ENCODE measurements around the gene GSG1L. TPM values are rescaled to one million over a fixed set of nuclear protein-coding genes. Genes with fewer than 3 reads are reported as not detected.

Gene GSG1L
- total and polyA plus RNA-seq, 2 donors, result 0.07 TPM; not detected in 1

GRCh38 chr16:28093385-28093725 is 29.8 kb upstream of the GSG1L start:
- Histone ChIP-seq H3K27me3 (ENCODE audit: control insufficient read depth in 2 of 2, insufficient read depth in 1 of 2, low read length in 1 of 2) (no peaks in the 10 kb centered on the region), H3K4me3 (ENCODE audit: low read length in 2 of 2) (no peak overlapping the region), H3K4me1 (ENCODE audit: control insufficient read depth in 2 of 2, insufficient read depth in 2 of 2, low read length in 2 of 2) (no peaks in the 10 kb centered on the region), H3K36me3 (ENCODE audit: control insufficient read depth in 2 of 2, insufficient read depth in 2 of 2, low read length in 1 of 2) (peaks cover 10 to 17% of the 10 kb centered on the region in 2 donors), H3K9me3 (ENCODE audit: control insufficient read depth in 2 of 2, insufficient read depth in 1 of 2, low read length in 1 of 2) (no peaks in the 10 kb centered on the region), H3K27ac (ENCODE audit: low read depth in 1 of 2, low read length in 1 of 2) (no peak overlapping the region)
- DNase-seq (ENCODE audit: low read depth in 6 of 9, low spot score in 9 of 9), result no peak
- 95% methylated on average over 5 of the region's 5 CpGs for WGBS

GRCh38 chr16:28092721-28093384 is 29.3 kb upstream of the GSG1L start:
- WGBS, result 97% methylated on average over 17 of the region's 17 CpGs

GRCh38 chr16:28091656-28092055 is 28.1 kb upstream of the GSG1L start:
- no peaks in the 10 kb centered on the region for H3K27me3 ChIP-seq (ENCODE audit: control insufficient read depth in 2 of 2, insufficient read depth in 1 of 2, low read length in 1 of 2)
- 99% methylated on average over 12 of the region's 12 CpGs for WGBS
- no peak overlapping the region for H3K27ac ChIP-seq (ENCODE audit: low read depth in 1 of 2, low read length in 1 of 2)
- no peaks in the 10 kb centered on the region for H3K9me3 ChIP-seq (ENCODE audit: control insufficient read depth in 2 of 2, insufficient read depth in 1 of 2, low read length in 1 of 2)
- peaks cover under 1 to 5% of the 10 kb centered on the region in 2 donors for H3K36me3 ChIP-seq (ENCODE audit: control insufficient read depth in 2 of 2, insufficient read depth in 2 of 2, low read length in 1 of 2)
- DNase-seq (ENCODE audit: low read depth in 6 of 9, low spot score in 9 of 9), result no peak
- no peaks in the 10 kb centered on the region for H3K4me1 ChIP-seq (ENCODE audit: control insufficient read depth in 2 of 2, insufficient read depth in 2 of 2, low read length in 2 of 2)
- no peak overlapping the region for H3K4me3 ChIP-seq (ENCODE audit: low read length in 2 of 2)

More at GRCh38 chr16:28092721-28093384, 29.3 kb upstream of the GSG1L start:
- Histone ChIP-seq H3K27ac (ENCODE audit: low read depth in 1 of 2, low read length in 1 of 2) (no peak overlapping the region), H3K9me3 (ENCODE audit: control insufficient read depth in 2 of 2, insufficient read depth in 1 of 2, low read length in 1 of 2) (no peaks in the 10 kb centered on the region), H3K36me3 (ENCODE audit: control insufficient read depth in 2 of 2, insufficient read depth in 2 of 2, low read length in 1 of 2) (peaks cover 5 to 12% of the 10 kb centered on the region in 2 donors), H3K4me1 (ENCODE audit: control insufficient read depth in 2 of 2, insufficient read depth in 2 of 2, low read length in 2 of 2) (no peaks in the 10 kb centered on the region), H3K27me3 (ENCODE audit: control insufficient read depth in 2 of 2, insufficient read depth in 1 of 2, low read length in 1 of 2) (no peaks in the 10 kb centered on the region), H3K4me3 (ENCODE audit: low read length in 2 of 2) (no peak overlapping the region)
- no peak for DNase-seq (ENCODE audit: low read depth in 6 of 9, low spot score in 9 of 9)

GRCh38 chr16:28090646-28091377 is 27.3 kb upstream of the GSG1L start:
- Histone ChIP-seq H3K4me1 (ENCODE audit: control insufficient read depth in 2 of 2, insufficient read depth in 2 of 2, low read length in 2 of 2) (no peaks in the 10 kb centered on the region), H3K36me3 (ENCODE audit: control insufficient read depth in 2 of 2, insufficient read depth in 2 of 2, low read length in 1 of 2) (peaks cover 0 to 3% of the 10 kb centered on the region in 2 donors), H3K27me3 (ENCODE audit: control insufficient read depth in 2 of 2, insufficient read depth in 1 of 2, low read length in 1 of 2) (no peaks in the 10 kb centered on the region), H3K9me3 (ENCODE audit: control insufficient read depth in 2 of 2, insufficient read depth in 1 of 2, low read length in 1 of 2) (no peaks in the 10 kb centered on the region), H3K4me3 (ENCODE audit: low read length in 2 of 2) (no peak overlapping the region), H3K27ac (ENCODE audit: low read depth in 1 of 2, low read length in 1 of 2) (no peak overlapping the region)
- 95% methylated on average over 19 of the region's 19 CpGs for whole genome bisulfite sequencing
- DNase-seq (ENCODE audit: low read depth in 6 of 9, low spot score in 9 of 9), result no peak

GRCh38 chr16:28089992-28090365 is 26.5 kb upstream of the GSG1L start:
- no peaks in the 10 kb centered on the region for H3K9me3 ChIP-seq (ENCODE audit: control insufficient read depth in 2 of 2, insufficient read depth in 1 of 2, low read length in 1 of 2)
- no peak overlapping the region for H3K4me3 ChIP-seq (ENCODE audit: low read length in 2 of 2)
- H3K36me3 ChIP-seq (ENCODE audit: control insufficient read depth in 2 of 2, insufficient read depth in 2 of 2, low read length in 1 of 2), result peaks cover 0 to 3% of the 10 kb centered on the region in 2 donors
- DNase-seq (ENCODE audit: low read depth in 6 of 9, low spot score in 9 of 9), result no peak
- H3K27ac ChIP-seq (ENCODE audit: low read depth in 1 of 2, low read length in 1 of 2), result no peak overlapping the region
- no peaks in the 10 kb centered on the region for H3K4me1 ChIP-seq (ENCODE audit: control insufficient read depth in 2 of 2, insufficient read depth in 2 of 2, low read length in 2 of 2)
- 94% methylated on average over 7 of the region's 7 CpGs for WGBS
- no peaks in the 10 kb centered on the region for H3K27me3 ChIP-seq (ENCODE audit: control insufficient read depth in 2 of 2, insufficient read depth in 1 of 2, low read length in 1 of 2)

- Histone ChIP-seq H3K27me3 (ENCODE audit: control insufficient read depth in 2 of 2, insufficient read depth in 1 of 2, low read length in 1 of 2) (no peaks in the 10 kb centered on the region), H3K36me3 (ENCODE audit: control insufficient read depth in 2 of 2, insufficient read depth in 2 of 2, low read length in 1 of 2) (peaks cover 0 to 3% of the 10 kb centered on the region in 2 donors), H3K27ac (ENCODE audit: low read depth in 1 of 2, low read length in 1 of 2) (no peak overlapping the region), H3K4me3 (ENCODE audit: low read length in 2 of 2) (no peak overlapping the region), H3K4me1 (ENCODE audit: control insufficient read depth in 2 of 2, insufficient read depth in 2 of 2, low read length in 2 of 2) (no peaks in the 10 kb centered on the region), H3K9me3 (ENCODE audit: control insufficient read depth in 2 of 2, insufficient read depth in 1 of 2, low read length in 1 of 2) (no peaks in the 10 kb centered on the region)
- 99% methylated on average over 3 of the region's 3 CpGs for WGBS
- no peak for DNase-seq (ENCODE audit: low read depth in 6 of 9, low spot score in 9 of 9)
Measured at GRCh38 chr16:28089205-28089991, 25.9 kb upstream of the GSG1L start.

GRCh38 chr16:28087675-28088300 is 24.3 kb upstream of the GSG1L start:
- Histone ChIP-seq H3K27ac (ENCODE audit: low read depth in 1 of 2, low read length in 1 of 2) (no peak overlapping the region), H3K27me3 (ENCODE audit: control insufficient read depth in 2 of 2, insufficient read depth in 1 of 2, low read length in 1 of 2) (no peaks in the 10 kb centered on the region), H3K4me3 (ENCODE audit: low read length in 2 of 2) (no peak overlapping the region), H3K36me3 (ENCODE audit: control insufficient read depth in 2 of 2, insufficient read depth in 2 of 2, low read length in 1 of 2) (no peaks in the 10 kb centered on the region), H3K4me1 (ENCODE audit: control insufficient read depth in 2 of 2, insufficient read depth in 2 of 2, low read length in 2 of 2) (no peaks in the 10 kb centered on the region), H3K9me3 (ENCODE audit: control insufficient read depth in 2 of 2, insufficient read depth in 1 of 2, low read length in 1 of 2) (no peaks in the 10 kb centered on the region)
- 97% methylated on average over 7 of the region's 7 CpGs for WGBS
- DNase-seq (ENCODE audit: low read depth in 6 of 9, low spot score in 9 of 9), result no peak

GRCh38 chr16:28087140-28087660 is 23.7 kb upstream of the GSG1L start:
- Histone ChIP-seq H3K4me1 (ENCODE audit: control insufficient read depth in 2 of 2, insufficient read depth in 2 of 2, low read length in 2 of 2) (no peaks in the 10 kb centered on the region), H3K9me3 (ENCODE audit: control insufficient read depth in 2 of 2, insufficient read depth in 1 of 2, low read length in 1 of 2) (no peaks in the 10 kb centered on the region), H3K27ac (ENCODE audit: low read depth in 1 of 2, low read length in 1 of 2) (no peak overlapping the region), H3K27me3 (ENCODE audit: control insufficient read depth in 2 of 2, insufficient read depth in 1 of 2, low read length in 1 of 2) (no peaks in the 10 kb centered on the region), H3K4me3 (ENCODE audit: low read length in 2 of 2) (no peak overlapping the region), H3K36me3 (ENCODE audit: control insufficient read depth in 2 of 2, insufficient read depth in 2 of 2, low read length in 1 of 2) (no peaks in the 10 kb centered on the region)
- WGBS, result 98% methylated on average over 8 of the region's 8 CpGs
- no peak for DNase-seq (ENCODE audit: low read depth in 6 of 9, low spot score in 9 of 9)

All from thymus (tissue), 11 donors.